Measurements from ENCODE around the gene GGA1. TPM values are rescaled to one million over a fixed set of nuclear protein-coding genes. Genes with fewer than 3 reads are reported as not detected.

Gene GGA1
- total RNA-seq, 2 donors from 2014 or later, result 45.7 to 90.2 TPM

GRCh38 chr22:37571992-37572373 is 36.7 kb upstream of the GGA1 start:
- no peak for DNase-seq
- no peak overlapping the region for H3K27ac ChIP-seq
- H3K9me3 ChIP-seq, result no peaks in the 10 kb centered on the region
- no peak for TF ChIP-seq CTCF (IDR thresholded peaks at IDR 0.05)
- H3K36me3 ChIP-seq, result no peaks in the 10 kb centered on the region
- peaks cover 13% of the 10 kb centered on the region for H3K4me1 ChIP-seq
- H3K4me3 ChIP-seq, result no peak overlapping the region
- intact Hi-C loops (cut with DNase I), result no loop called here
- H3K9ac ChIP-seq (ENCODE audit: low read depth in 2 of 2, low read length in 2 of 2), result peak overlapping the region in 1 of 2 donors; percentile 46
- H3K27me3 ChIP-seq, result no peaks in the 10 kb centered on the region

GRCh38 chr22:37575490-37576003 is 33.1 kb upstream of the GGA1 start:
- no peaks in the 10 kb centered on the region for H3K9me3 ChIP-seq
- TF ChIP-seq CTCF (IDR thresholded peaks at IDR 0.05), result no peak
- H3K4me3 ChIP-seq, result no peak overlapping the region
- intact Hi-C loops (cut with DNase I), result loop anchor here (5.0 kb wide), 1 partner anchor 38 kb away; no protein-coding TSS in a partner anchor
- H3K4me1 ChIP-seq, result peaks cover 8% of the 10 kb centered on the region
- no peak overlapping the region for H3K9ac ChIP-seq (ENCODE audit: low read depth in 2 of 2, low read length in 2 of 2)
- H3K27ac ChIP-seq, result no peak overlapping the region
- no peaks in the 10 kb centered on the region for H3K27me3 ChIP-seq
- no peaks in the 10 kb centered on the region for H3K36me3 ChIP-seq
- no peak for DNase-seq

- intact Hi-C loops (cut with DNase I), result loop anchor here (5.0 kb wide), 1 partner anchor 41 kb away; no protein-coding TSS in a partner anchor
- no peak overlapping the region for H3K27ac ChIP-seq
- no peak overlapping the region for H3K4me3 ChIP-seq
- no peaks in the 10 kb centered on the region for H3K36me3 ChIP-seq
- H3K9me3 ChIP-seq, result no peaks in the 10 kb centered on the region
- H3K27me3 ChIP-seq, result no peaks in the 10 kb centered on the region
- peak overlapping the region in 1 of 2 donors; percentile 26 for H3K9ac ChIP-seq (ENCODE audit: low read depth in 2 of 2, low read length in 2 of 2)
- TF ChIP-seq CTCF (IDR thresholded peaks at IDR 0.05), result no peak
- H3K4me1 ChIP-seq, result peaks cover 9% of the 10 kb centered on the region
- DNase-seq, result no peak
Measured at GRCh38 chr22:37578002-37578401, 30.6 kb upstream of the GGA1 start.

- Histone ChIP-seq H3K9me3 (no peaks in the 10 kb centered on the region), H3K36me3 (no peaks in the 10 kb centered on the region), H3K4me1 (peaks cover 9% of the 10 kb centered on the region), H3K27ac (peak overlapping the region; percentile 81), H3K27me3 (no peaks in the 10 kb centered on the region), H3K4me3 (no peak overlapping the region), H3K9ac (ENCODE audit: low read depth in 2 of 2, low read length in 2 of 2) (peak overlapping the region in 1 of 2 donors; percentile 55)
- TF ChIP-seq CTCF (IDR thresholded peaks at IDR 0.05), result no peak
- peak; percentile 81 for DNase-seq
- intact Hi-C loops (cut with DNase I), result no loop called here
Measured at GRCh38 chr22:37581504-37581903, 27.1 kb upstream of the GGA1 start.

GRCh38 chr22:37582526-37582925 is 26.1 kb upstream of the GGA1 start:
- intact Hi-C loops (cut with DNase I), result no loop called here
- Histone ChIP-seq H3K9ac (ENCODE audit: low read depth in 2 of 2, low read length in 2 of 2) (no peak overlapping the region), H3K9me3 (no peaks in the 10 kb centered on the region), H3K27me3 (no peaks in the 10 kb centered on the region), H3K4me3 (no peak overlapping the region), H3K36me3 (no peaks in the 10 kb centered on the region), H3K27ac (peak overlapping the region; percentile 81), H3K4me1 (peaks cover 9% of the 10 kb centered on the region)
- no peak for DNase-seq
- TF ChIP-seq CTCF (IDR thresholded peaks at IDR 0.05), result no peak
